ENCODE data around the gene SPOCK2. TPM values are rescaled to one million over a fixed set of nuclear protein-coding genes. Genes with fewer than 3 reads are reported as not detected.

The SPOCK2 gene
- total and polyA plus RNA-seq, 2 donors (not counting 3 experiments of a cell fraction or from before 2014, with no cell fraction given), result 0.40 to 1.1 TPM

DNA sequence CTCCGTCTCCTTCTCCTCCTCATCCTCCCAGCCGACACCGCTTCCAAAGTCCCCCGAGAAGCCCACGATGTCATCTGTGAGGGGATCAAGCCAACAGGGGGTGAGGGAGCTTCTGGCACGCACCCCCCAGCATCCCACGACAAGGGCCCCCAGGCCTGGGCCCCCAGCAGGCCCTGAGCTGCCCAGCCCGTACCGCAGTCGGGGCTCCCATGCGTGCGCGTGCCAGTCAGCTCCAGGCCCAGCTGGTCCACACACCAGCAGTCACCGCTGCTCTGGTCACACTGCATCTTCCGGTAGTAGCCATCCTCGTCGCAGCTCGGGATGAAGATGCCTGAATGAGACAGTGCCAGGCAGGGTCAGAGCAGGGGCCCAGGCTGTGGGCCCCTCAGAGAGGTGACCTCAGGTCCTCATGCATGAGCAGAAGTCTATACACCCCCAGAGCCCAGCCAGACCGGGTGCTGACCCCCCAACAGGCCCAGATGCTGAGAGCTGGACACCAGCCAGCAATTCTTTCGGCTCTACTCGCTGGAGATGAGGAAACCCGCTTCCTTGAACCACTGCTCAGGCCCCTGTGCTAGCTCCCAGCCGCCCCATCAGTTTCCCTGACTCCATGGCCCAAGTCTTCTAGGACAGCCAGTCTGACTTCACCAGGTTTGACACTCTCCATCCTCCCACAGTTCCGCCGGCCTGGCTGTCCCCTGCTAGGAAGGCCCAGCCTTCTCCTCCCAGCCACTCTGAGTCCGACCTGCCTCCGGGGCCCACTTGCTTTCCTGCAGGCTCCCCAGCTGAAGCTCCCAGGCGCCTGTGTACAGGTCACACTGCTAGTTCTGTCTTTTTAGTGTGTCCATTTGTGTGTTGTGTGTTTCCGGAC lies 25.3 kb downstream of the SPOCK2 start:
- DNase-seq (ENCODE audit: low read depth, low spot score), result no peak
- Histone ChIP-seq H2AFZ (ENCODE audit: low read depth, low read length) (no peak overlapping the region), H3K4me1 (ENCODE audit: control insufficient read depth, extremely low read depth, insufficient read depth, low read length) (peaks cover 10% of the 10 kb centered on the region), H4K20me1 (replicated peaks; ENCODE audit: control insufficient read depth, extremely low read depth, insufficient read depth, low read length) (no peaks in the 10 kb centered on the region), H3K36me3 (ENCODE audit: control insufficient read depth in 2 of 2, extremely low read depth in 1 of 2, insufficient read depth in 2 of 2, low read length in 2 of 2) (no peaks in the 10 kb centered on the region), H3K9ac (replicated peaks; ENCODE audit: extremely low read depth, insufficient read depth, low read length) (no peak overlapping the region), H3K9me3 (replicated peaks; ENCODE audit: control insufficient read depth, insufficient read depth, low read length) (no peaks in the 10 kb centered on the region), H3K9me1 (replicated peaks; ENCODE audit: control insufficient read depth, extremely low read depth, insufficient read depth, low read length) (no peaks in the 10 kb centered on the region), H3K79me2 (ENCODE audit: control insufficient read depth, insufficient read depth, low read length) (no peaks in the 10 kb centered on the region), H3K4me3 (replicated peaks in 1 of 3; ENCODE audit: insufficient read depth in 1 of 3, low read depth in 1 of 3, low read length in 3 of 3) (no peak overlapping the region), H3K27ac (ENCODE audit: insufficient read depth, low read depth, low read length) (no peak overlapping the region), H3K27me3 (ENCODE audit: control insufficient read depth in 2 of 2, insufficient read depth in 2 of 2, low read length in 2 of 2) (no peaks in the 10 kb centered on the region), H3K4me2 (ENCODE audit: insufficient read depth, low read length) (no peak overlapping the region)
- dilution Hi-C loops (cut with MboI; ENCODE audit: extremely low pct_ligation_motif_present, low sequenced_read_pairs), result no loop called here
- intact Hi-C loops (cut with micrococcal nuclease), result no loop called here
- FAIRE-seq, result no peak
- ChIA-PET POLR2A (no interaction called here), CTCF (interaction anchor here (1.8 to 4.2 kb wide), 3 partner anchors 8 to 167 kb away, joined by 8 to 27 read pairs (median 8); no protein-coding TSS in a partner anchor)
- no TSS peak for BruUV-seq (replicated peaks)
- TF ChIP-seq GATA2 (IDR thresholded peaks at IDR 0.05; ENCODE audit: insufficient read depth, insufficient read length, low read depth, low read length) (no peak), POLR2AphosphoS5 (IDR thresholded peaks at IDR 0.05; ENCODE audit: insufficient read depth, low read depth, low read length) (no peak), POLR2A (IDR thresholded peaks at IDR 0.05; ENCODE audit: low read depth, low read length) (no peak), EZH2 (IDR thresholded peaks at IDR 0.05; ENCODE audit: borderline replicate concordance, low read depth, low read length, severe bottlenecking) (no peak), JUN (IDR thresholded peaks at IDR 0.05; ENCODE audit: borderline replicate concordance, insufficient read depth, insufficient read length, low read depth) (no peak), MYC (IDR thresholded peaks at IDR 0.05; ENCODE audit: low read depth, low read length) (no peak), FOS (IDR thresholded peaks at IDR 0.05; ENCODE audit: borderline replicate concordance, insufficient read depth, low read length) (no peak)
- TF ChIP-seq, protein P1, sequence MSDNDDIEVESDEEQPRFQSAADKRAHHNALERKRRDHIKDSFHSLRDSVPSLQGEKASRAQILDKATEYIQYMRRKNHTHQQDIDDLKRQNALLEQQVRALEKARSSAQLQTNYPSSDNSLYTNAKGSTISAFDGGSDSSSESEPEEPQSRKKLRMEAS (IDR thresholded peaks at IDR 0.05; ENCODE audit: insufficient read depth, insufficient read length), result no peak
- TF ChIP-seq, protein P2, sequence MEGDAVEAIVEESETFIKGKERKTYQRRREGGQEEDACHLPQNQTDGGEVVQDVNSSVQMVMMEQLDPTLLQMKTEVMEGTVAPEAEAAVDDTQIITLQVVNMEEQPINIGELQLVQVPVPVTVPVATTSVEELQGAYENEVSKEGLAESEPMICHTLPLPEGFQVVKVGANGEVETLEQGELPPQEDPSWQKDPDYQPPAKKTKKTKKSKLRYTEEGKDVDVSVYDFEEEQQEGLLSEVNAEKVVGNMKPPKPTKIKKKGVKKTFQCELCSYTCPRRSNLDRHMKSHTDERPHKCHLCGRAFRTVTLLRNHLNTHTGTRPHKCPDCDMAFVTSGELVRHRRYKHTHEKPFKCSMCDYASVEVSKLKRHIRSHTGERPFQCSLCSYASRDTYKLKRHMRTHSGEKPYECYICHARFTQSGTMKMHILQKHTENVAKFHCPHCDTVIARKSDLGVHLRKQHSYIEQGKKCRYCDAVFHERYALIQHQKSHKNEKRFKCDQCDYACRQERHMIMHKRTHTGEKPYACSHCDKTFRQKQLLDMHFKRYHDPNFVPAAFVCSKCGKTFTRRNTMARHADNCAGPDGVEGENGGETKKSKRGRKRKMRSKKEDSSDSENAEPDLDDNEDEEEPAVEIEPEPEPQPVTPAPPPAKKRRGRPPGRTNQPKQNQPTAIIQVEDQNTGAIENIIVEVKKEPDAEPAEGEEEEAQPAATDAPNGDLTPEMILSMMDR (IDR thresholded peaks at IDR 0.05; ENCODE audit: extremely low read depth in 1 of 2, insufficient read depth in 1 of 2, low read depth in 1 of 2, low read length in 2 of 2), result no peak
